ENCODE data around the gene FILIP1L.

FILIP1L gene

GRCh38 chr3:100084100-100084806, 30.0 kb downstream of the FILIP1L start:
- no peak overlapping the region for H3K4me3 ChIP-seq (ENCODE audit: low read depth in 1 of 2, low read length in 1 of 2)
- H3K27ac ChIP-seq, result peak overlapping the region; percentile 50
- H3K4me1 ChIP-seq (ENCODE audit: control insufficient read depth in 1 of 2, insufficient read depth in 1 of 2, low read depth in 1 of 2, low read length in 1 of 2), result peaks cover 21 to 22% of the 10 kb centered on the region in 2 experiments
- no peaks in the 10 kb centered on the region for H3K9me3 ChIP-seq
- H3K27me3 ChIP-seq, result no peaks in the 10 kb centered on the region
- no peaks in the 10 kb centered on the region for H3K36me3 ChIP-seq
- TF ChIP-seq, protein P1, sequence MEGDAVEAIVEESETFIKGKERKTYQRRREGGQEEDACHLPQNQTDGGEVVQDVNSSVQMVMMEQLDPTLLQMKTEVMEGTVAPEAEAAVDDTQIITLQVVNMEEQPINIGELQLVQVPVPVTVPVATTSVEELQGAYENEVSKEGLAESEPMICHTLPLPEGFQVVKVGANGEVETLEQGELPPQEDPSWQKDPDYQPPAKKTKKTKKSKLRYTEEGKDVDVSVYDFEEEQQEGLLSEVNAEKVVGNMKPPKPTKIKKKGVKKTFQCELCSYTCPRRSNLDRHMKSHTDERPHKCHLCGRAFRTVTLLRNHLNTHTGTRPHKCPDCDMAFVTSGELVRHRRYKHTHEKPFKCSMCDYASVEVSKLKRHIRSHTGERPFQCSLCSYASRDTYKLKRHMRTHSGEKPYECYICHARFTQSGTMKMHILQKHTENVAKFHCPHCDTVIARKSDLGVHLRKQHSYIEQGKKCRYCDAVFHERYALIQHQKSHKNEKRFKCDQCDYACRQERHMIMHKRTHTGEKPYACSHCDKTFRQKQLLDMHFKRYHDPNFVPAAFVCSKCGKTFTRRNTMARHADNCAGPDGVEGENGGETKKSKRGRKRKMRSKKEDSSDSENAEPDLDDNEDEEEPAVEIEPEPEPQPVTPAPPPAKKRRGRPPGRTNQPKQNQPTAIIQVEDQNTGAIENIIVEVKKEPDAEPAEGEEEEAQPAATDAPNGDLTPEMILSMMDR (IDR thresholded peaks at IDR 0.05), result no peak

DNA sequence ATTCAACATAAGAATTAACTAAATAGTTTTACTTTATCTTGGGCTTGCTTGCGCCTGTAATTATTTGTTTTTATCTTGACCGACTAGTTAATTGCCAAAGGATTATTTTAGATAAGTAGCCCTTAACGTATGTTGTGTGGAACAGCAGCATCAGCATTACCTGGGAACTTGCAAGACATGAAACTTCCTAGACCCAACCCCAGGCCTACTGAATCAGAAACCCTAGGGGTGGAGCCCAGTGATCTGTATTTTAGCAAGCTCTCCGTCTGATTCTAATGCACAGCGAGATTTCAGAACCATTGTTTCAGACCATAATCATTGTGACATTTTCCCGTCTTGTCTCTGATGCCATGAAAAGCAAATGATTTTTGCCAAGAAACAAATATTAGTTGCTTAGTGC, 31.1 kb downstream of the FILIP1L start:
- Histone ChIP-seq H3K36me3 (no peaks in the 10 kb centered on the region), H3K4me1 (ENCODE audit: control insufficient read depth in 1 of 2, insufficient read depth in 1 of 2, low read depth in 1 of 2, low read length in 1 of 2) (peaks cover 16 to 18% of the 10 kb centered on the region in 2 experiments), H3K27me3 (no peaks in the 10 kb centered on the region), H3K9me3 (no peaks in the 10 kb centered on the region), H3K4me3 (ENCODE audit: low read depth in 1 of 2, low read length in 1 of 2) (no peak overlapping the region), H3K27ac (no peak overlapping the region)
- TF ChIP-seq, protein P1 (IDR thresholded peaks at IDR 0.05), result no peak

GRCh38 chr3:100082714-100083113, 31.6 kb downstream of the FILIP1L start:
- peaks cover 16 to 18% of the 10 kb centered on the region in 2 experiments for H3K4me1 ChIP-seq (ENCODE audit: control insufficient read depth in 1 of 2, insufficient read depth in 1 of 2, low read depth in 1 of 2, low read length in 1 of 2)
- no peak overlapping the region for H3K4me3 ChIP-seq (ENCODE audit: low read depth in 1 of 2, low read length in 1 of 2)
- no peak overlapping the region for H3K27ac ChIP-seq
- H3K27me3 ChIP-seq, result no peaks in the 10 kb centered on the region
- no peaks in the 10 kb centered on the region for H3K36me3 ChIP-seq
- TF ChIP-seq, protein P1 (IDR thresholded peaks at IDR 0.05), result no peak
- no peaks in the 10 kb centered on the region for H3K9me3 ChIP-seq

DNA sequence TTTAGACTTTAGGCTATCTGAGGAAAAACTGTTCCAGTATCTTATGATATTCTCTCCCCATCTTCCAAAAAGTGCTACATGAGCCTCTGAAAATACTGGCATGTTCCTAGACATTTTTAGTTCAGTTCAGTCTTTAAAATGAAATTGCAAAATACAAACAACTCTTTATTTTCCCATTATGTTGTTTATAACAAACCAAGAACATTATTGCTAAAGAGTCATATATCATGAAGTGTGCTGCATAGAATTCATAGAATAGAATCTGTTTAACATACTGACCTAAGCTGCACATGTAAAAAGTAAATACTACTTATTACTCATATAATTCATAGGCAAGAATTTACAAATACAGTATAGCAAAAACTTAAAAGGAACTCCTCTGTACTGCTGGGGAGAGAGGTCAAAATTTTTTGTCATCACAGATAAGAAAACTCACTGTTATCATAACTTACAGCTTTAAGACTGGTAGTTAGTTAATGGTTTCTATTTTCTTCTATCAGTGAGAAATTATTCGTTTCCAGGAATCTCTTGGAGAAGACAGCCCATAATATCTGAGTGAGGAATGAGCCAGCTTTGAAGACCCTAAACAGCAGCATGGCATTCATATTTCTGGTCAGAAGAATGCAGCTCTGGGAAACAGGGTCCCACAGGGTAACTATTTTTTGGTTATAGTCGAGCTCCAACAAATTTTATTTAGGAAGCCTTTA, 32.2 kb downstream of the FILIP1L start:
- no peaks in the 10 kb centered on the region for H3K36me3 ChIP-seq
- H3K27ac ChIP-seq, result no peak overlapping the region
- H3K4me1 ChIP-seq (ENCODE audit: control insufficient read depth in 1 of 2, insufficient read depth in 1 of 2, low read depth in 1 of 2, low read length in 1 of 2), result peaks cover 16 to 18% of the 10 kb centered on the region in 2 experiments
- TF ChIP-seq, protein P1 (IDR thresholded peaks at IDR 0.05), result no peak
- H3K4me3 ChIP-seq (ENCODE audit: low read depth in 1 of 2, low read length in 1 of 2), result no peak overlapping the region
- no peaks in the 10 kb centered on the region for H3K27me3 ChIP-seq
- no peaks in the 10 kb centered on the region for H3K9me3 ChIP-seq

- Histone ChIP-seq H3K4me3 (ENCODE audit: low read depth in 1 of 2, low read length in 1 of 2) (no peak overlapping the region), H3K4me1 (ENCODE audit: control insufficient read depth in 1 of 2, insufficient read depth in 1 of 2, low read depth in 1 of 2, low read length in 1 of 2) (peaks cover 17 to 18% of the 10 kb centered on the region in 2 experiments), H3K9me3 (no peaks in the 10 kb centered on the region), H3K27ac (no peak overlapping the region), H3K36me3 (no peaks in the 10 kb centered on the region), H3K27me3 (no peaks in the 10 kb centered on the region)
- TF ChIP-seq, protein P1 (IDR thresholded peaks at IDR 0.05), result no peak
These were observed 33.0 kb downstream of the FILIP1L start for GRCh38 chr3:100081311-100081710.

Data from neutrophil (primary cell).